ENCODE measurements around the gene TLCD3B. TPM values are rescaled to one million over a fixed set of nuclear protein-coding genes. Genes with fewer than 3 reads are reported as not detected.

The TLCD3B gene
- total RNA-seq, 1 experiment from 2014 or later = 20.9 TPM

- no peaks in the 10 kb centered on the region for H3K9me3 ChIP-seq (ENCODE audit: control insufficient read depth, low read depth, low read length)
- H3K56ac ChIP-seq (ENCODE audit: insufficient read length, low read depth, low read length) = no peak overlapping the region
- no peak overlapping the region for H3K18ac ChIP-seq (ENCODE audit: insufficient read length, low read depth, low read length)
- no peak overlapping the region for H2BK5ac ChIP-seq (ENCODE audit: insufficient read length, low read length)
- H3T11ph ChIP-seq (ENCODE audit: low read length) = no peak overlapping the region
- H3K23ac ChIP-seq (ENCODE audit: insufficient read length, low read depth, low read length) = no peak overlapping the region
- DNase-seq = no peak
- peak overlapping the region; percentile 92 for H3K4me2 ChIP-seq (ENCODE audit: insufficient read depth, insufficient read length, low read length)
- no peaks in the 10 kb centered on the region for H4K20me1 ChIP-seq (ENCODE audit: control insufficient read depth, insufficient read depth, insufficient read length)
- H3K27me3 Mint-ChIP-seq (ENCODE audit: low read depth) = no peaks in the 10 kb centered on the region; the same call in 1 of the 2 replicates
- H4K8ac ChIP-seq (replicated peaks; ENCODE audit: insufficient read length, low read depth, low read length) = no peak overlapping the region
- H2AFZ ChIP-seq (ENCODE audit: low read length) = no peak overlapping the region
- H2BK120ac ChIP-seq (ENCODE audit: low read depth, low read length, poor library complexity, severe bottlenecking) = no peak overlapping the region
- peaks cover 14 to 59% (median 34%) of the 10 kb centered on the region in 3 experiments for H3K36me3 Mint-ChIP-seq (ENCODE audit: insufficient read depth in 1 of 3, low read depth in 3 of 3)
- no peaks in the 10 kb centered on the region for H3K79me1 ChIP-seq (ENCODE audit: insufficient read depth, low read depth, low read length, poor library complexity, severe bottlenecking)
- no peak overlapping the region for H3K14ac ChIP-seq (ENCODE audit: insufficient read depth, low read length)
- H3K9ac ChIP-seq (ENCODE audit: extremely low read depth, insufficient read length, low read length) = no peak overlapping the region
- H4K91ac ChIP-seq (ENCODE audit: insufficient read length, low read depth, low read length) = no peak overlapping the region
- H3K9me3 Mint-ChIP-seq = no peaks in the 10 kb centered on the region; a peak in 1 of 5 replicates
- H3K27me3 ChIP-seq (ENCODE audit: insufficient read depth, low read length) = no peaks in the 10 kb centered on the region
- no peak overlapping the region for H3K4ac ChIP-seq (ENCODE audit: low read depth, low read length)
- no peak for TF ChIP-seq CTCF (conservative IDR thresholded peaks at IDR 0.05)
- no peaks in the 10 kb centered on the region for H3K4me1 ChIP-seq (ENCODE audit: insufficient read depth, low read length)
- peak overlapping the region; percentile 35 to 98 (median 96); a peak in 4 of 7 replicates for H3K27ac Mint-ChIP-seq
- H2BK15ac ChIP-seq (ENCODE audit: low read depth, low read length) = no peak overlapping the region
- H2BK20ac ChIP-seq (ENCODE audit: low read depth, low read length, poor library complexity, severe bottlenecking) = no peak overlapping the region
- no CpG with 5 or more reads among the region's 24 CpGs for WGBS (ENCODE audit: extremely low coverage, insufficient read length, low lambda C conversion rate)
- H2BK12ac ChIP-seq (ENCODE audit: insufficient read length, low read depth, low read length) = no peak overlapping the region
- peaks cover 9% of the 10 kb centered on the region for H3K23me2 ChIP-seq (ENCODE audit: insufficient read length, low read depth, low read length, poor library complexity, severe bottlenecking)
- no peak overlapping the region for H3K27ac ChIP-seq (ENCODE audit: insufficient read length, low read depth, low read length)
- no peaks in the 10 kb centered on the region; the same call in 1 of the 2 replicates for H3K79me2 ChIP-seq (ENCODE audit: insufficient read depth, low read length)
- peaks cover 15 to 22% of the 10 kb centered on the region in 2 experiments for H3K4me1 Mint-ChIP-seq
- H4K5ac ChIP-seq (ENCODE audit: insufficient read length, low read depth, low read length) = no peak overlapping the region
- peak overlapping the region; percentile 97 to 98 for H3K4me3 Mint-ChIP-seq
- no peak overlapping the region for H2AK5ac ChIP-seq (ENCODE audit: insufficient read length, low read length)
Observed at GRCh38 chr16:29994600-29995323, 36.3 kb downstream of the TLCD3B start.

All from H9 (cell line).